B cell (primary cell): ENCODE results near the gene DDR2. TPM values are rescaled to one million over a fixed set of nuclear protein-coding genes. Genes with fewer than 3 reads are reported as not detected.

Experiments used
- ATAC-seq: fragments of 200-7000 bp; cut with Tn5 transposase; one replicate; pipeline ENCODE4 v1.10.0; 2021; ENCODE audit warnings: low read depth, mild to moderate bottlenecking, moderate number of reproducible peaks, moderate library complexity
- CTCF ChIA-PET: fragments of 350-600 bp; sonication (Branson Sonifier 250); formaldehyde crosslinking; loops from one replicate; lab custom pipeline; 2021; ENCODE audit warnings: antibody characterized with exemption, inconsistent platforms; lab: Charles Lee
- POLR2A ChIA-PET: fragments of 350-600 bp; sonication (Branson Sonifier 250); formaldehyde crosslinking; loops from one replicate; lab custom pipeline; 2021; ENCODE audit warnings: antibody characterized with exemption; lab: Charles Lee
- DNase-seq: peaks from one replicate; pipeline ENCODE4 v3.0.0; 2013
- H2AFZ ChIP-seq: 2 replicates; pipeline ENCODE4 v1.6.1; 2012; ENCODE audit warnings: mild to moderate bottlenecking, low read depth, low read length; ENCODE audit not compliant: insufficient read depth, poor library complexity, severe bottlenecking
- H3K27ac ChIP-seq, 2 donors: 1 replicate in 1 of 2; 2 replicates in 1 of 2; pipeline ENCODE4 v1.5.1; 2012 to 2013; ENCODE audit warnings: low read length in 2 of 2, mild to moderate bottlenecking in 2 of 2, moderate library complexity in 1 of 2
- H3K27me3 ChIP-seq, 4 experiments: fragments of 200-600 bp in 1 of 4; sonication (generic) in 1 of 4; replicated peaks in 1 of 4; 1 replicate in 2 of 4; 2 replicates in 2 of 4; pipeline versions ENCODE4 v1.6.1 to v1.7.0; 2013 to 2016; ENCODE audit warnings: low read length in 3 of 4, mild to moderate bottlenecking in 2 of 4, mixed read lengths in 1 of 4, moderate library complexity in 1 of 4; ENCODE audit not compliant: insufficient read depth in 4 of 4, control insufficient read depth in 3 of 4; ENCODE audit errors: control extremely low read depth in 1 of 4
- H3K36me3 ChIP-seq, 2 experiments: replicated peaks in 1 of 2; 1 replicate in 1 of 2; 2 replicates in 1 of 2; pipeline versions ENCODE4 v1.6.1 to v1.7.1; 2013; ENCODE audit warnings: low read length in 1 of 2; ENCODE audit not compliant: insufficient read depth in 2 of 2, control insufficient read depth in 1 of 2; ENCODE audit errors: control extremely low read depth in 1 of 2, extremely low read depth in 1 of 2
- H3K4me1 ChIP-seq, 2 donors: fragments of 200-600 bp in 1 of 2; sonication (generic) in 1 of 2; 1 replicate in 1 of 2; 2 replicates in 1 of 2; pipeline versions ENCODE4 v1.5.1 to v1.6.1; 2013 to 2017; ENCODE audit warnings: low read length in 2 of 2; ENCODE audit not compliant: control insufficient read depth in 2 of 2, insufficient read depth in 2 of 2
- H3K4me2 ChIP-seq: replicated peaks from 2 replicates; pipeline ENCODE3; 2012; ENCODE audit warnings: mild to moderate bottlenecking, low read depth, low read length; ENCODE audit not compliant: poor library complexity, severe bottlenecking
- H3K4me3 ChIP-seq, 5 experiments: fragments of 200-600 bp in 1 of 5; sonication (generic) in 1 of 5; 1 replicate in 3 of 5; 2 replicates in 2 of 5; pipeline versions ENCODE4 v1.5.1 to v1.7.0; 2011 to 2016; ENCODE audit warnings: low read length in 4 of 5, mild to moderate bottlenecking in 4 of 5, low read depth in 2 of 5, control low read depth in 1 of 5, moderate library complexity in 1 of 5; ENCODE audit not compliant: insufficient read depth in 1 of 5; ENCODE audit errors: control extremely low read depth in 1 of 5, extremely low read depth in 1 of 5
- H3K79me2 ChIP-seq: fragments of 200-600 bp; sonication (generic); one replicate; pipeline ENCODE4 v1.6.0; 2016; ENCODE audit warnings: low read length; ENCODE audit not compliant: control insufficient read depth, insufficient read depth
- H3K9ac ChIP-seq: fragments of 200-600 bp; sonication (generic); 2 replicates; pipeline ENCODE4 v1.6.1; 2017; ENCODE audit warnings: mild to moderate bottlenecking, low read length, moderate library complexity
- H3K9me3 ChIP-seq, 3 donors: one replicate each; pipeline versions ENCODE4 v1.6.1 to v1.7.1; 2013; ENCODE audit warnings: low read length in 2 of 3; ENCODE audit not compliant: control insufficient read depth in 2 of 3, insufficient read depth in 1 of 3; ENCODE audit errors: control extremely low read depth in 1 of 3
- H4K20me1 ChIP-seq: 2 replicates; pipeline ENCODE4 v1.6.0; 2012; ENCODE audit warnings: mild to moderate bottlenecking, low read length; ENCODE audit not compliant: insufficient read depth, control insufficient read depth, poor library complexity, severe bottlenecking
- H3K27ac Mint-ChIP-seq: one replicate; pipeline ENCODE4 v1.8.0; 2021; ENCODE audit warnings: mixed read lengths
- H3K27me3 Mint-ChIP-seq: one replicate; pipeline ENCODE4 v1.8.0; 2021; ENCODE audit warnings: mixed read lengths
- H3K4me1 Mint-ChIP-seq: one replicate; pipeline ENCODE4 v1.8.0; 2021; ENCODE audit warnings: mixed read lengths
- H3K4me3 Mint-ChIP-seq: one replicate; pipeline ENCODE4 v1.8.0; 2021; ENCODE audit warnings: mixed read lengths
- H3K9me3 Mint-ChIP-seq: one replicate; pipeline ENCODE4 v1.8.0; 2022; ENCODE audit warnings: mixed read lengths; ENCODE audit not compliant: insufficient read depth
- EZH2 ChIP-seq: IDR thresholded peaks from 2 replicates; pipeline ENCODE4 v1.6.1; 2012; ENCODE audit warnings: borderline replicate concordance, low read depth, mild to moderate bottlenecking, moderate library complexity, low read length; ENCODE audit not compliant: insufficient read depth, poor library complexity, severe bottlenecking
- intact Hi-C: fragments of 100-400 bp; cut with micrococcal nuclease; formaldehyde crosslinking; loops from one replicate; pipeline ENCODE4 v1.10.0; 2022
- polyA plus RNA-seq: library from polyadenylated mRNA; depleted of rRNA; stranded (reverse); fragments of >200 nt; gene quantifications from 2 replicates; pipeline ENCODE4 v1.2.3, GENCODE V29; 2012
- total RNA-seq, 2 donors: library from RNA; stranded (reverse); fragments of 120-200 nt in 1 of 2; gene quantifications; 1 replicate in 1 of 2; 2 replicates in 1 of 2; pipeline versions ENCODE4 v1.2.3 to v1.2.4, GENCODE V29; 2013 to 2022
- TF ChIP-seq, protein P1 (sequence below): fragments of 200-600 bp; IDR thresholded peaks from one replicate; pipeline ENCODE4 v1.8.0; 2022; ENCODE audit warnings: antibody characterized with exemption, mild to moderate bottlenecking

The DDR2 gene
- total and polyA plus RNA-seq, 2 donors (not counting 1 experiment from before 2014, with no cell fraction given): 0.12 to 0.24 TPM

DNA sequence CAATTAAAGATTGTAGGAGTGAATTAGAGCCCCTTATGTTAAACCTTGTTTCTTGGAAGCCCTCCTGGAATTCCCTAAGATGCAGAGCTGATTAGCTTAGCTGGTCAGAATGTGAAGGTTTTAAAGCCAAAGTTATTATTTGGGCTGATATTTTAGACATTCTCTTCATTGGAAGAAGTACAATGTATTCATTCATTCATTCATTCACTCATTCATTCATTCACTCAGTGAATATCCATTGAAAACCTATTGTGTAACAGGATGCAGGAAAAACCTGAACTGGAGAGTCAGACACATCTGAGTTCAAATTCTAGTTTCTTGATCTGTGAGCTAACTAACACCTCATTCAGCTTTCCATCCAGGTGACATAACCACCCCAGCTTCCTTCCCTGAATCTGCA lies 29.7 kb downstream of the DDR2 start:
- Histone ChIP-seq H3K27ac (no peak overlapping the region), H3K9ac (no peak overlapping the region), H3K36me3 (no peaks in the 10 kb centered on the region), H3K4me1 (no peaks in the 10 kb centered on the region), H3K79me2 (no peaks in the 10 kb centered on the region), H3K27me3 (peaks cover 0 to 20% (median 3%) of the 10 kb centered on the region in 4 experiments), H3K4me3 (no peak overlapping the region), H2AFZ (no peak overlapping the region), H3K9me3 (no peaks in the 10 kb centered on the region), H3K4me2 (no peak overlapping the region), H4K20me1 (no peaks in the 10 kb centered on the region)
- no peak for TF ChIP-seq EZH2
- TF ChIP-seq, protein P1, sequence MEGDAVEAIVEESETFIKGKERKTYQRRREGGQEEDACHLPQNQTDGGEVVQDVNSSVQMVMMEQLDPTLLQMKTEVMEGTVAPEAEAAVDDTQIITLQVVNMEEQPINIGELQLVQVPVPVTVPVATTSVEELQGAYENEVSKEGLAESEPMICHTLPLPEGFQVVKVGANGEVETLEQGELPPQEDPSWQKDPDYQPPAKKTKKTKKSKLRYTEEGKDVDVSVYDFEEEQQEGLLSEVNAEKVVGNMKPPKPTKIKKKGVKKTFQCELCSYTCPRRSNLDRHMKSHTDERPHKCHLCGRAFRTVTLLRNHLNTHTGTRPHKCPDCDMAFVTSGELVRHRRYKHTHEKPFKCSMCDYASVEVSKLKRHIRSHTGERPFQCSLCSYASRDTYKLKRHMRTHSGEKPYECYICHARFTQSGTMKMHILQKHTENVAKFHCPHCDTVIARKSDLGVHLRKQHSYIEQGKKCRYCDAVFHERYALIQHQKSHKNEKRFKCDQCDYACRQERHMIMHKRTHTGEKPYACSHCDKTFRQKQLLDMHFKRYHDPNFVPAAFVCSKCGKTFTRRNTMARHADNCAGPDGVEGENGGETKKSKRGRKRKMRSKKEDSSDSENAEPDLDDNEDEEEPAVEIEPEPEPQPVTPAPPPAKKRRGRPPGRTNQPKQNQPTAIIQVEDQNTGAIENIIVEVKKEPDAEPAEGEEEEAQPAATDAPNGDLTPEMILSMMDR: no peak
- Mint-ChIP-seq H3K27ac (no peak overlapping the region), H3K4me3 (no peak overlapping the region), H3K27me3 (peaks cover 26% of the 10 kb centered on the region), H3K9me3 (no peaks in the 10 kb centered on the region), H3K4me1 (no peaks in the 10 kb centered on the region)
- intact Hi-C loops: no loop called here
- ATAC-seq (no peak), DNase-seq (no peak)
- POLR2A ChIA-PET: interaction anchor here (0.5 to 0.7 kb wide), 2 partner anchors 44 to 638 kb away, joined by 3 read pairs; partner anchors contain the start of gene OLFML2B
- CTCF ChIA-PET: no interaction called here

DNA sequence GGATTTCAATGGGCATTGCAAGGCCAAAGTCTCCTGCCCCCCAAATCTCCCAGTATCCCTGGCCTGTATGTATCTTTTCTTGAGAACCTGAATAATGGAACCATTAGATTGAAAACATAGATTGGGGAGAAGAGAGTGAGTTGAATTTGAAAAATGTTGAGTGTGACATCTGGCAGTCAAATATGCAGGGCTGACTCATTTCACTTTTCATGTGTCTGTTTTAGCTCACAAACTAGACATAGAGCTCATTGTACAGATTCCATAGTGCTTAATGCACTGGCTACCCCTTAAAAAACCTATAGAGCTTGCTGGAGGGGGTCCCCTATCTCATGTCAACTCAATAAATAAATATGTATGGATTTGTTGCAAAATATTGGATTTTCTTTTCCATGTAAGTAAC lies 30.8 kb downstream of the DDR2 start:
- DNase-seq: no peak
- no peaks in the 10 kb centered on the region for H3K9me3 Mint-ChIP-seq
- ChIA-PET CTCF (no interaction called here), POLR2A (no interaction called here)
- no peaks in the 10 kb centered on the region for H4K20me1 ChIP-seq
- no peak overlapping the region for H3K4me2 ChIP-seq
- no peak overlapping the region for H3K4me3 Mint-ChIP-seq
- H3K27ac Mint-ChIP-seq: no peak overlapping the region
- no peaks in the 10 kb centered on the region for H3K4me1 ChIP-seq
- no peak for ATAC-seq
- peaks cover 20% of the 10 kb centered on the region for H3K27me3 Mint-ChIP-seq
- H2AFZ ChIP-seq: no peak overlapping the region
- H3K9ac ChIP-seq: no peak overlapping the region
- peaks cover 0 to 19% (median 1%) of the 10 kb centered on the region in 4 experiments for H3K27me3 ChIP-seq
- H3K79me2 ChIP-seq: no peaks in the 10 kb centered on the region
- no peaks in the 10 kb centered on the region for H3K4me1 Mint-ChIP-seq
- H3K36me3 ChIP-seq: no peaks in the 10 kb centered on the region
- intact Hi-C loops: no loop called here
- no peaks in the 10 kb centered on the region for H3K9me3 ChIP-seq
- H3K4me3 ChIP-seq: no peak overlapping the region
- no peak for TF ChIP-seq EZH2
- TF ChIP-seq, protein P1: no peak
- H3K27ac ChIP-seq: no peak overlapping the region
